ENCODE results near the gene TDRD15.

- no peak for TF ChIP-seq CTCF (IDR thresholded peaks at IDR 0.05 in 2 of 3, conservative IDR thresholded peaks at IDR 0.05 in 1 of 3; ENCODE audit: insufficient read depth in 2 of 3, low read depth in 1 of 3, low read length in 3 of 3)
- no peak for TF ChIP-seq SAP30 (IDR thresholded peaks at IDR 0.05; ENCODE audit: borderline replicate concordance, insufficient read depth, low read depth, low read length, poor library complexity, severe bottlenecking)
- TF ChIP-seq GTF2F1 (IDR thresholded peaks at IDR 0.05; ENCODE audit: low read depth, low read length), result no peak
- no peak for TF ChIP-seq ARID2 (IDR thresholded peaks at IDR 0.05)
- TF ChIP-seq TCF7 (IDR thresholded peaks at IDR 0.05; ENCODE audit: borderline replicate concordance), result no peak
Observed at GRCh38 chr2:21146638-21147037, 22.9 kb downstream of the TDRD15 start.

Measured in K562 (cell line).